ENCODE measurements around the gene CSNK1E.

DNA sequence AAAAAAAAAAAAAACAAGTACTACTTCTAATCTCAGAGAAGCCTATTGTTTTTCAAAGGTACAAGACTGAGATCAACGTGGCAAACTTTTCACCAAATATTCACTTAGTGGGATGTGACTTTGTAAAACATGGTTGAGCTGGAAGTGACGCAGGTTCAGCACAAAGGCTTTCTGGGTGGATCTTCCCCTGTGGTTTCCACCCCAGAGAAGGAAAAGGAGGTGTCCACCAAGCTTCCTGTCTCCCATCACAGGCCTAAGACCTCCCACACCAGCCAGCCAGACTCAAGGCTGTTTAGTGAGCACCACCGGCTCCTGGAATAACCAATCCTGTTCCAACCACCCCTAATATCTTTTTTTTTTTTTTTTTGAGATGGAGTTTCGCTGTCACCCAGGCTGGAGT lies 50.1 kb downstream of the CSNK1E start:
- TF ChIP-seq PCBP2 (IDR thresholded peaks at IDR 0.05; ENCODE audit: low read depth, low read length, poor library complexity, severe bottlenecking) (no peak), MAFF (IDR thresholded peaks at IDR 0.05; ENCODE audit: low read length) (no peak), BMI1 (IDR thresholded peaks at IDR 0.05; ENCODE audit: low read length) (no peak), SREBF2 (CRISPR knock-in tag; IDR thresholded peaks at IDR 0.05) (no peak), SAP30 (IDR thresholded peaks at IDR 0.05; ENCODE audit: borderline replicate concordance, insufficient read depth, low read depth, low read length, poor library complexity, severe bottlenecking) (no peak), FOXK2 (conservative IDR thresholded peaks at IDR 0.05 in 1 of 2, IDR thresholded peaks at IDR 0.05 in 1 of 2; ENCODE audit: low read depth in 2 of 2) (no peak)
- TF ChIP-seq, protein P1, sequence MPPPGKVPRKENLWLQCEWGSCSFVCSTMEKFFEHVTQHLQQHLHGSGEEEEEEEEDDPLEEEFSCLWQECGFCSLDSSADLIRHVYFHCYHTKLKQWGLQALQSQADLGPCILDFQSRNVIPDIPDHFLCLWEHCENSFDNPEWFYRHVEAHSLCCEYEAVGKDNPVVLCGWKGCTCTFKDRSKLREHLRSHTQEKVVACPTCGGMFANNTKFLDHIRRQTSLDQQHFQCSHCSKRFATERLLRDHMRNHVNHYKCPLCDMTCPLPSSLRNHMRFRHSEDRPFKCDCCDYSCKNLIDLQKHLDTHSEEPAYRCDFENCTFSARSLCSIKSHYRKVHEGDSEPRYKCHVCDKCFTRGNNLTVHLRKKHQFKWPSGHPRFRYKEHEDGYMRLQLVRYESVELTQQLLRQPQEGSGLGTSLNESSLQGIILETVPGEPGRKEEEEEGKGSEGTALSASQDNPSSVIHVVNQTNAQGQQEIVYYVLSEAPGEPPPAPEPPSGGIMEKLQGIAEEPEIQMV (tag; conservative IDR thresholded peaks at IDR 0.05; ENCODE audit: low read depth), result no peak
- TF ChIP-seq, protein P2, sequence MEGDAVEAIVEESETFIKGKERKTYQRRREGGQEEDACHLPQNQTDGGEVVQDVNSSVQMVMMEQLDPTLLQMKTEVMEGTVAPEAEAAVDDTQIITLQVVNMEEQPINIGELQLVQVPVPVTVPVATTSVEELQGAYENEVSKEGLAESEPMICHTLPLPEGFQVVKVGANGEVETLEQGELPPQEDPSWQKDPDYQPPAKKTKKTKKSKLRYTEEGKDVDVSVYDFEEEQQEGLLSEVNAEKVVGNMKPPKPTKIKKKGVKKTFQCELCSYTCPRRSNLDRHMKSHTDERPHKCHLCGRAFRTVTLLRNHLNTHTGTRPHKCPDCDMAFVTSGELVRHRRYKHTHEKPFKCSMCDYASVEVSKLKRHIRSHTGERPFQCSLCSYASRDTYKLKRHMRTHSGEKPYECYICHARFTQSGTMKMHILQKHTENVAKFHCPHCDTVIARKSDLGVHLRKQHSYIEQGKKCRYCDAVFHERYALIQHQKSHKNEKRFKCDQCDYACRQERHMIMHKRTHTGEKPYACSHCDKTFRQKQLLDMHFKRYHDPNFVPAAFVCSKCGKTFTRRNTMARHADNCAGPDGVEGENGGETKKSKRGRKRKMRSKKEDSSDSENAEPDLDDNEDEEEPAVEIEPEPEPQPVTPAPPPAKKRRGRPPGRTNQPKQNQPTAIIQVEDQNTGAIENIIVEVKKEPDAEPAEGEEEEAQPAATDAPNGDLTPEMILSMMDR (IDR thresholded peaks at IDR 0.05 in 2 of 3, conservative IDR thresholded peaks at IDR 0.05 in 1 of 3; ENCODE audit: insufficient read depth in 2 of 3, low read depth in 1 of 3, low read length in 3 of 3), result no peak
